OCI-LY3 (cell line): ENCODE results near the gene HS6ST2.

ENCODE experiments used
- H2AFZ ChIP-seq: fragments of 200-600, 300-600 bp; shearing (Covaris generic); 2 replicates; pipeline ENCODE4 v1.6.0; 2014; ENCODE audit warnings: antibody characterized with exemption, low read depth, low read length
- H3K27ac ChIP-seq: fragments of 200-600, 300-600 bp; sonication (generic); 2 replicates; pipeline ENCODE4 v1.5.1; 2014; ENCODE audit warnings: mild to moderate bottlenecking, low read length, moderate library complexity, mixed read lengths
- H3K27me3 ChIP-seq: fragments of 200-600, 300-600 bp; sonication (generic); 2 replicates; pipeline ENCODE4 v1.6.1; 2014; ENCODE audit warnings: low read depth, low read length, mixed read lengths
- H3K36me3 ChIP-seq: fragments of 200-600, 300-600 bp; sonication (generic); replicated peaks from 2 replicates; pipeline ENCODE3; 2014; ENCODE audit warnings: low read depth, low read length, mixed read lengths
- H3K4me1 ChIP-seq: fragments of 300-600, 200-600 bp; sonication (generic); 2 replicates; pipeline ENCODE4 v1.6.1; 2014; ENCODE audit warnings: low read length, mixed read lengths
- H3K4me2 ChIP-seq: fragments of 200-600, 300-600 bp; sonication (generic); 2 replicates; pipeline ENCODE4 v1.6.1; 2014; ENCODE audit warnings: low read length, mixed read lengths
- H3K4me3 ChIP-seq: fragments of 300-600, 200-600 bp; sonication (generic); 2 replicates; pipeline ENCODE4 v1.5.1; 2014; ENCODE audit warnings: antibody characterized with exemption, mild to moderate bottlenecking, low read length, moderate library complexity
- H3K79me2 ChIP-seq: fragments of 300-600, 200-600 bp; shearing (Covaris generic); 2 replicates; pipeline ENCODE4 v1.6.1; 2014; ENCODE audit warnings: mild to moderate bottlenecking, low read length, mixed read lengths
- H3K9ac ChIP-seq: fragments of 300-600, 200-600 bp; shearing (Covaris generic); 2 replicates; pipeline ENCODE4 v1.6.0; 2014; ENCODE audit warnings: mild to moderate bottlenecking, low read length, moderate library complexity
- H3K9me3 ChIP-seq: fragments of 200-600, 300-600 bp; shearing (Covaris generic); 2 replicates; pipeline ENCODE4 v1.6.1; 2014; ENCODE audit warnings: low read length, mixed read lengths; ENCODE audit not compliant: insufficient read depth
- H4K20me1 ChIP-seq: fragments of 200-600, 300-600 bp; sonication (generic); 2 replicates; pipeline ENCODE4 v1.6.1; 2016; ENCODE audit warnings: low read length, mixed read lengths; ENCODE audit not compliant: insufficient read depth
- CTCF ChIP-seq: fragments of 200-600, 300-600 bp; sonication (generic); IDR thresholded peaks from 2 replicates; pipeline ENCODE4 v1.5.1; 2014; ENCODE audit warnings: antibody characterized with exemption, low read length, low read depth
- EZH2phosphoT487 ChIP-seq: fragments of 200-600 bp; shearing (Covaris generic); IDR thresholded peaks from 2 replicates; pipeline ENCODE4 v1.6.1; 2018; ENCODE audit warnings: antibody characterized with exemption, mixed run types, low read depth

HS6ST2 gene

GRCh38 chrX:132669142-132669541 is 289.3 kb downstream of the HS6ST2 start:
- H3K9me3 ChIP-seq = no peaks in the 10 kb centered on the region
- H3K4me1 ChIP-seq = no peaks in the 10 kb centered on the region
- H3K27me3 ChIP-seq = no peaks in the 10 kb centered on the region
- no peak overlapping the region for H2AFZ ChIP-seq
- H3K4me2 ChIP-seq = no peak overlapping the region
- TF ChIP-seq EZH2phosphoT487 (no peak), CTCF (no peak)
- H3K27ac ChIP-seq = no peak overlapping the region
- H3K9ac ChIP-seq = no peak overlapping the region
- H3K4me3 ChIP-seq = no peak overlapping the region
- H4K20me1 ChIP-seq = no peaks in the 10 kb centered on the region
- H3K79me2 ChIP-seq = no peaks in the 10 kb centered on the region
- no peaks in the 10 kb centered on the region for H3K36me3 ChIP-seq

- H4K20me1 ChIP-seq = no peaks in the 10 kb centered on the region
- no peak overlapping the region for H2AFZ ChIP-seq
- H3K4me1 ChIP-seq = no peaks in the 10 kb centered on the region
- TF ChIP-seq EZH2phosphoT487 = no peak
- no peak for TF ChIP-seq CTCF
- no peaks in the 10 kb centered on the region for H3K36me3 ChIP-seq
- no peaks in the 10 kb centered on the region for H3K79me2 ChIP-seq
- H3K9ac ChIP-seq = no peak overlapping the region
- H3K27ac ChIP-seq = no peak overlapping the region
- H3K9me3 ChIP-seq = no peaks in the 10 kb centered on the region
- H3K4me2 ChIP-seq = no peak overlapping the region
- H3K27me3 ChIP-seq = no peaks in the 10 kb centered on the region
- no peak overlapping the region for H3K4me3 ChIP-seq
Observed at GRCh38 chrX:132668178-132668577, 290.3 kb downstream of the HS6ST2 start.

GRCh38 chrX:132665676-132666075 is 292.8 kb downstream of the HS6ST2 start:
- no peak overlapping the region for H3K9ac ChIP-seq
- TF ChIP-seq EZH2phosphoT487 (no peak), CTCF (no peak)
- no peak overlapping the region for H3K27ac ChIP-seq
- no peaks in the 10 kb centered on the region for H3K9me3 ChIP-seq
- no peaks in the 10 kb centered on the region for H3K36me3 ChIP-seq
- no peaks in the 10 kb centered on the region for H3K79me2 ChIP-seq
- no peaks in the 10 kb centered on the region for H4K20me1 ChIP-seq
- no peaks in the 10 kb centered on the region for H3K27me3 ChIP-seq
- no peak overlapping the region for H2AFZ ChIP-seq
- no peak overlapping the region for H3K4me3 ChIP-seq
- H3K4me2 ChIP-seq = no peak overlapping the region
- H3K4me1 ChIP-seq = no peaks in the 10 kb centered on the region

GRCh38 chrX:132664273-132664672 is 294.2 kb downstream of the HS6ST2 start:
- no peak overlapping the region for H3K4me2 ChIP-seq
- no peak overlapping the region for H3K9ac ChIP-seq
- TF ChIP-seq EZH2phosphoT487 = no peak
- no peak for TF ChIP-seq CTCF
- H4K20me1 ChIP-seq = no peaks in the 10 kb centered on the region
- no peak overlapping the region for H3K27ac ChIP-seq
- H3K79me2 ChIP-seq = no peaks in the 10 kb centered on the region
- H2AFZ ChIP-seq = no peak overlapping the region
- no peaks in the 10 kb centered on the region for H3K4me1 ChIP-seq
- no peaks in the 10 kb centered on the region for H3K36me3 ChIP-seq
- no peak overlapping the region for H3K4me3 ChIP-seq
- H3K27me3 ChIP-seq = no peaks in the 10 kb centered on the region
- H3K9me3 ChIP-seq = no peaks in the 10 kb centered on the region
